HG03066 (cell line): ENCODE measurements around the gene KPNA4.
"Not testable (repeated sequence)": the region's sequence is repeated elsewhere in the genome, so short reads cannot be mapped to it uniquely, and the experiment has no call there.

Experiments
- ATAC-seq: cut with Tn5 transposase; IDR thresholded peaks from one replicate; pipeline ENCODE4 v1.9.1; 2021; ENCODE audit warnings: low read depth; ENCODE audit not compliant: unreplicated experiment

The KPNA4 gene

DNA sequence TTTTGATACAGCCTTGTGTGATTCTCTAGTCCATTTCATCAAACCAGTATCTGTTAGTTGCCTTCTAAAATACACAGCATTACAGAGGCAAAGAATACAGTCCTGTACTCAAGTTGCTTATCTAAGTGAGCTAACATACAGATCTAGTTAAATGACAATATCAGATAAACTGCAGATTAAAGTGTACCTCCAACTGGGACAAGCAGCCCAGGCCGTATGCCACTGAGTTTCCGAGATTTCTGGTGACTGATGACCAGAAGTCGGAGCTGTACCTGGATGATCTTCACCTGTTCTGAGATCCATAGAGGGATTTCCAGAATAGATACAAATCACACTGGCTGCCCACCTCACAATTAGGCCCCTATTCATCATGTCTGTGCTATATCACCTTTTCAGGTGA lies 109.5 kb downstream of the KPNA4 start:
- no peak for ATAC-seq

DNA sequence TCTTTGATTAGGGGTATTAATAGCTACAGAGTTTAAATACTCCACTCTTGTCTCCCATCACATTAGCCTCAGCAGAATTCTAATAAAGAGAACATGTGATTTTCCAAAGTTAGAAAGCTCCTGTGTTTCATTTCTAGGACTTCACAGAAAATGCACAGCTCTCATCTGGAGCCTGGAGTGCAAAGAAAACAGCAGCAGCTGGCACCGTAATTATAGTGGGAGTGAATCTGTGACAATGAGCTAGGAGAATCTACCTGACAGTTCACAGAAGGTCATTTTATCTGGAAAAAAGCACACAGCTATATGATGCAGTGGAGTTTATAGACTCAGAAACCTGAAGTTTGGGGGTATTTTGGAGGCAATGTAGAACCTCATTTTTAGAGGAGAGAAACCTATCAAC lies 110.4 kb downstream of the KPNA4 start:
- no peak for ATAC-seq

DNA sequence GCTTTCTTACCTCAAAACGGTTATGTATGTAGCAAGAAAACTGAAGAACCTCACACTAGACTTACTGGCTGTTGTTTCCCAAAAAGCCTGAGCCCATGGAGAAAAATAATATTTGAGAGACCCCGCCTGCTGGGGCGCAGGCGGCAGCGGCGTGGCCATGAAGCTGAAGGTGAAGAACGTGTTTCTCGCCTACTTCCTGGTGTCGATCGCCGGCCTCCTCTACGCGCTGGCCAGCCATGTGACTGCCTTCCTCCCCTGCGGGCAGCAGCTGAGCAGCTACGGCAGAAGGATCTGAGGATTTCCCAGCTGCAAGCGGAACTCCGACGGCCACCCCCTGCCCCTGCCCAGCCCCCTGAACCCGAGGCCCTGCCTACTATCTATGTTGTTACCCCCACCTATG lies 113.1 kb downstream of the KPNA4 start:
- ATAC-seq, result not testable (repeated sequence)

DNA sequence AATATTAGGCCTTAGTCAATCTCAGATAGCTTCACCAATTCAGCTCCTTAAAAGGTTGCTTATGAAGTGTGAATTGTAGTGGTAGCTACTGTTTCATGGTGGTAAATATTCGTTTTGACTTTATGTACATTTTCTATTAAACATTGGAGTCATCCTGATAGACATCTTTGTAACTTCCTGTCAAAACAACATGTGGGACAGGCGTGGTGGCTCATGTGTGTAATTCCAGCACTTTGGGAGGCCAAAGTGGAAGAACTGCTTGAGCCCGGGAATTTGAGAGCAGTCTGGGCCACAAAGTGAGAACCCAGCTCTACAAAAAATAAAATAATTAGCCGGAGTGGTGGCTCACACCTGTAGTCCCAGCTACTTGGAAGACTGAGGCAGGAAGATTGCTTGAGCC lies 113.8 kb downstream of the KPNA4 start:
- no peak for ATAC-seq

DNA sequence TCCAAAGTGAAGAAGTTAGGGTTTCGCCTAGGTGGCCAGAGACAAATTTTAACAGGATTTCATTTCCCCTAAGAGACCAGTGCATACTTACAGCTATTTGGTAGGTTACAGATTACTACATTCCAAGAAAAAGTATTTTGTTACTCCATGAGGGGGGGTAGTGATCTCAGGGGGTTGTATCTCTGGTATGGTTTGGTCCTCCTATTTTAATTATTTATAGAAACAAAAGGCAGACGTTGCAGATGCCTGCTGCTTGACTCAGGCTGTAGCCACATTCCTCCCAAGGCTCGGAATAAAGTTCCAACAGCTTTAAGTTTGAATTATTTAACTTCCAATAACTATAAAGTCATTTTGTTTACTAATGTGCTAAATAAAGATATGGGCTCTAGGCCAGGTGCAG lies 114.5 kb downstream of the KPNA4 start:
- ATAC-seq, result no peak

DNA sequence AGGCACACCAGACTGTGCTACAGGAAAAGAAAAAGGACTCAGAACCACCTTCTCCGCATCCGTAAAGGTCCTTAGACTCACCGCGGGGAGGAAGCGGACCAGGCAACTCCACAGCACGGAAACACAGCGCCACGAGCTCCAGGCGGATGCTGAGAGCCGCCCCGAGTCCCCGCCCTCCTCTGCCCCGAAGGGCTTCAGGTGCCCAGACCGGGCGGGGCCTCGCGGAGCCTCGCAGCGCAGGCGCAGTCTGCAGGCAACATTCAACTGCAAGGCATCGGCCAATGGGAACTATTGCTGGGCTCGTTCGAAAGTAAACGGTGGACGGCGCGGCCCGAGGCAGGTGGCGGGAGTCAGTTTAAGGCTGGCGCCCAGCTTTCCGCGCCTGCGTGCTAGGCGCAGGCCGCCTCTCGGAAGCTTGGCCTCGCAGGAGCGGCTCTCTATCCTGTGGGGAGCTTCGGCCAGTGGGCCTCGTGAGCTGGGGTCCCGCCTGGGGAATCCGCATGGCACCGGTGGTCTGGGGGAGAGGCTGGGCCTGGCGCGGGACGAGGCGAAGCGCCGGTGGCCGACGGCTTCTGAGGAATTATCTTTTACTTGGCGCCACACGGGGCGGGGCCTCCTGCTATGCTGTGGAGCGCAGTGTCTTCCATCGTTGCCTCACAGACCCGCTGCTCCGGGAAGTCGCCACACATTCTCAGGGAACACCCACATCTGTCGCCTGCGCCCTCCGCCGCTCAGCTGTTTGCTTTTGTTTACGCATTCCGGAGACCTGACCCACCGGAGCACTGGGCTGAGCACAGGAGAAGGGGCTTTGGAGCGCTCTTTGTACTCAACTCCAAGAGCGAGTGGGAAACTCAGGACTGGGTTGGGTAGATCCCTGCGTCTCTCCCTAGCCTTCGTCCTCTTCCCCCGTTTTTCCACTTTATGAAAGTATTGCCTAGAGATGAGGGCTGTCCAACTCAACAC lies 115.5 kb downstream of the KPNA4 start, which contains the start of gene TRIM59:
Gene TRIM59, minus strand, starts transcription at position 151 of the 963 bp plus-strand sequence. CDS start 10,603 bp downstream, outside the sequence.
- peak; percentile 89 for ATAC-seq

DNA sequence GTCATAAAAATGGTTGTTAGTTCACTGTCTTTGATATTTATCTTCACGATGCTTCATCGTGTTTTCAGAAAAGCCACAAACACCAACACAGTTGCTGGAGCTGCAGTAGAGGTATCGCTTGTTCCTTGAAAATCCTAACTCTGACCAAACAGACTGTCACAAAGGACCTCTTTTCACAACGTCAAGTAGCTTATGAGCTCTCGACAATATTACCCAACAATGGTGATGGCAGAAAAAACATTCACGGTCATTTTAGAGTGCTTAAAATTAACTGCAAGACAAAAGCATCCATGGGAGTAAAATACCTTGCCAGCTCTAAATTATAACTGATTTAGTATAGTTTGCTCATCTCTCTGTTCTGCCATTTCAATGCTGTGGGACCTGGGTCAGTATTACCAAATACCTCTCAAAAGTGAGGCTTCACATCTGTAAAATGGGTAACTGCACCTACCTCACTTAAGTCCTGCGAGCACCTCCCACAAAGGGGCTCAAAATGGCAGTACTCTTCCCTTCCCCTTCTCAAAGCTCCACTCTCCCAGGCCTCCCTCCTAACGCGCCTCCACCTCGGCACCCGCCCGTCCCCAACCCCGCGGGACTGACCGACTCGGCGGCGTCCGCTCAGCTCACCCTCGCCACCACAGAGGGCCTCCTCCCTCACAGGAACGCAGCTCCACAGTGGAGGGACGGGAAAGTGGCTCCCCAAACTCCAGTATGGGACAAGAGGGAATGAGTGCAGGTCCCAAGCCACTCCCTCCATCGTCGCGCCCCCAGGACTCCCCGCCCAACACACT lies 116.3 kb downstream of the KPNA4 start:
- peak; percentile 33 for ATAC-seq

DNA sequence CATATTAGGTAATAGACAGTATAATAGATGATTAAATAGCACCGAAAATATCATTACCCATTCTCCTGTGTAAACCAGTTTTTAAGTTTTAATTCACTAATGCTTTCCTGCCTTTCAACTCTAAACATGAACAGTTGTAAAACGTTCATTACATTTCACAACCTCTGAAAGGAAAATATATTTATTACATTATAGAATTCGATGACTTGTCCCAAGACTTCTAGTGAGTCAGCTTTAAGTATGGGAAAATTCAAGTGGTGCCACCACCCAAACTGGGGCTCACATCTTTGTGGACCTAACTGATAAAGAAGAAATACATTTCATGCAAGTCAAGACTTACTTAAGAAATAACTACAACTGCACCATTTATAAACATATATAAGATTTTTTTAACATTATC lies 117.8 kb downstream of the KPNA4 start:
- no peak for ATAC-seq

DNA sequence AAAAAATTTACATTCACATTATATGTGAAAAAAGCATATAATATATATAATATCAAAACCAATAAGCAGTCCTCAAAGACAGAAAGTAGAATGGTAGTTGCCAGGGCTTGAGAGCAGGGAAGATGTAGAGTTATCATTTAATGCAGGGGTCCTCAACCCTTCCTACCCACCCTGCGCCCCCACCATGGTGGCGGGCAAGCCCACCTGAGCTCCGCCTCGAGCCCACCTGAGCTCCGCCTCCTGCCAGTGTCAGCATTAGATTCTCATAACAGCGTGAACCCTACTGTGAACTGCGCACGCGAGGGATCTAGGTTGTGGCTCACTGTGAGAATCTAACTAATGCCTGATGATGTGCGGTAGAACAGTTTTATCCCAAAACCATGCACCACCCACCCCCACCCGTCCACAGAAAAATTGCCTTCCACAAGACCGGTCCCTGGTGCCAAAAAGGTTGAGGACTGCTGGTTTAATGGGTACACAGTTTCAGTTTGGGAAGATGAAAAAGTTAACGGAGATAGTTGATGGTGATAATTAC lies 118.8 kb downstream of the KPNA4 start:
- no peak for ATAC-seq

DNA sequence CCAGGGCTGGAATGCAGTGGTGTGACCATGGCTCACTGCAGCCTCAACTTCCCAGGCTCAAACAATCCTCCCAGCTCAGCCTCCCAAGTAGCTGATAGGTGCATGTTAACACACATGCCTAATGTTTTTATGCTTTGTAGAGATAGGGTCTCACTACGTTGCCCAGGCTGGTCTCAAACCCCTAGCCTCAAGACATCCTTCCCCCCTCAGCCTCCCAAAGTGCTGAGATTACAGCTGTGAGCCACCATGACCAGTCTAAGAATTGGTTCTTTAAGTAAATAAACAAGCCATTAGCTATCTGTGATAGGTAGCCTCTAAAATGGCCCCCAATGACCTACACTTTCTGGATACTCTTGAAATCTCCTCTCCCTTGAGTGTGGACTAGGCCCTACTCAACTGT lies 119.5 kb downstream of the KPNA4 start:
- ATAC-seq, result no peak
